ENCODE measurements around the gene GNAT2.

The GNAT2 gene

DNA sequence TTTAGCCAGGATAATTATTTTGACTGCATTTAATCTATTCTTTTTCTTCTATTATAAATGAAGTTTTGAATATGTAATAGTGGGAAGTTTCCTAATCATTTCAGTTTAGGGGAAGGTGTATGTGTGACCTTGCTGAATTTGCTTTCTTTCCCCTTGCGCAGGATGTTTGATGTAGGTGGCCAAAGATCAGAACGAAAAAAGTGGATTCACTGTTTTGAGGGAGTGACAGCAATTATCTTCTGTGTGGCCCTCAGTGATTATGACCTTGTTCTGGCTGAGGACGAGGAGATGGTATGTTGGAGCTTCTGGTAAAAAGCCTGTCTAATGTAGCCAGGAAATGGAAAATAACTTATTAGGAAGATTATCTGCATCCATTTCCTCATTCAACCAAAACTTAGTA lies 33.4 kb downstream of the GNAT2 start:
- H3K4me3 ChIP-seq (ENCODE audit: low read length): no peak overlapping the region
- no peak for TF ChIP-seq ZNF274 (IDR thresholded peaks at IDR 0.05; ENCODE audit: low read depth, low read length)

- no peak overlapping the region for H3K4me3 ChIP-seq (ENCODE audit: low read length)
- no peak for TF ChIP-seq ZNF274 (IDR thresholded peaks at IDR 0.05; ENCODE audit: low read depth, low read length)
These were observed 34.6 kb downstream of the GNAT2 start for GRCh38 chr1:109584766-109585165.

DNA sequence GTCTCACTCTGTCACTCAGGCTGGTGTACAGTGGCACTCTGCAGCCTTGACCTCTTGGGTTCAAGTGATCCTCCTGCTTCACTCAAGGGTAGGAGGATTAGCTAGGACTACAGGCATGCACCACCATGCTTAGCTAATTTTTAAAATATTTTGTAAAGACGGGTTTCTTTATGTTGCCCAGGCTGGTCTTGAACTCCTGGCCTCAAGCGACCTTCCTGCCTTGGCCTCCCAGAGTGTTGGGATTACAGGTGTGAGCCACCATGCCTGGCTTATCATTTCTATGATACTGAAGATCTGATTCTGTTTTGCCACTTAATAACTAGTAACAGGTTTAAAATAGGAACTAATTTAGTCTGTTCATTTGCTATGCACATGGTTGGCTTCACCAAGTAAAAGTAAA lies 37.4 kb downstream of the GNAT2 start:
- no peak for TF ChIP-seq ZNF274 (IDR thresholded peaks at IDR 0.05; ENCODE audit: low read depth, low read length)
- no peak overlapping the region for H3K4me3 ChIP-seq (ENCODE audit: low read length)

DNA sequence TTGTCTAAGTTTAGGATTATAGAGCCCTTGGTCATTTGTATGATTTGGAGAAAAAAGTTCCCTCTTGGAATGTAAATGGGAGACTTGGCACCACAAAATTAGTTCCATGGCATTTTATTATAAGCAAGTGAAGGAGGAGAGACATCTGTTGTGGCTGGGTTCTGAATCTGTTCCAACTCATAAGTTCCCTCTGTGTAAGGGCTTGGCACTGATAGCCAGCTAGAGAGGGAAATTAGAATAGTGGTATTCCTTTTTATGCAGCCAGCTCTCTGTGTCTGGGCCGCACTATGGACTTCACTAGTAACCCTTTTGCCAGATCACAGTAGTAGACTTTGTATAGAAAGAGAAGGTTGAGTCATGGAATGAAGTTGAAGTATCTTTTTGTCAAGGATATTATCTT lies 39.9 kb downstream of the GNAT2 start:
- TF ChIP-seq ZNF274 (IDR thresholded peaks at IDR 0.05; ENCODE audit: low read depth, low read length): no peak
- no peak overlapping the region for H3K4me3 ChIP-seq (ENCODE audit: low read length)

DNA sequence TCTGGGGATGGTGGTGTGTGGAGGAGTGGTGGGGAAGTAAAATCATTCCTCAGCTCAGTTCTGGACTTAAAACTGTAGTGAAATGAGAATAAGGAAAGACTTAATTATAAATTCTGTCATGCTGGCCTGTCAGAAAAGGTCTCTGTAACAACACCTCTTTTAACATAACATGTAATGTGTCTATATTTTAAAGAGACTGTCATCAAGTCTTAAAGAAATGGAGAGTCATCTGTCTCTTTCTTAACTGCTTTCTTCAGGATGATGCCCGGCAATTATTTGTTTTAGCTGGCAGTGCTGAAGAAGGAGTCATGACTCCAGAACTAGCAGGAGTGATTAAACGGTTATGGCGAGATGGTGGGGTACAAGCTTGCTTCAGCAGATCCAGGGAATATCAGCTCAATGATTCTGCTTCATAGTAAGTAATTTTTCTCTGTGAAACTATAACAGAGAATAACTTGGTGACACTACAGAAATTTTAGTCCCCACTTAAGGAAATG lies 40.4 kb downstream of the GNAT2 start:
- no peak for TF ChIP-seq ZNF274 (IDR thresholded peaks at IDR 0.05; ENCODE audit: low read depth, low read length)
- H3K4me3 ChIP-seq (ENCODE audit: low read length): no peak overlapping the region

GRCh38 chr1:109573785-109574184 lies 45.6 kb downstream of the GNAT2 start:
- no peak overlapping the region for H3K4me3 ChIP-seq (ENCODE audit: low read length)
- TF ChIP-seq ZNF274 (IDR thresholded peaks at IDR 0.05; ENCODE audit: low read depth, low read length): no peak

DNA sequence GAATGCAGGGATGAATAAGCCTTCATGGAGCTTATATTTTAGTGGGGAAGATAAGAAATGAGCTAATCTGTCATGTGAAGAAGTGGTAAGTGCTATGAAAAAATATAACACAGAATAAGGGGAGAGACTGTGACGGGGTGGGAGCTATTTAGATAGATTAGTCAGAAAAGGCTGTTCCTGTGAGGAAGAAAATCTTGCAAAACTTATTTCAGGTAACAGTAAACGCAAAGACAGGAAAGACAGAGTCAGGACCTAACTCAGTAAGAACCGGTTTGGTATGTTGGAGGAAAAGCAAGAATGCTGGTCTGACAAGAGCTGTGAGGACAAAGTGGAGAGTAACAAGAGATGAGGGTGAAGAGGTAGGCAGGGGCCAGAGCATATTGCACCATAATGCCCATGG lies 49.0 kb downstream of the GNAT2 start:
- no peak overlapping the region for H3K4me3 ChIP-seq (ENCODE audit: low read length)
- TF ChIP-seq ZNF274 (IDR thresholded peaks at IDR 0.05; ENCODE audit: low read depth, low read length): no peak

DNA sequence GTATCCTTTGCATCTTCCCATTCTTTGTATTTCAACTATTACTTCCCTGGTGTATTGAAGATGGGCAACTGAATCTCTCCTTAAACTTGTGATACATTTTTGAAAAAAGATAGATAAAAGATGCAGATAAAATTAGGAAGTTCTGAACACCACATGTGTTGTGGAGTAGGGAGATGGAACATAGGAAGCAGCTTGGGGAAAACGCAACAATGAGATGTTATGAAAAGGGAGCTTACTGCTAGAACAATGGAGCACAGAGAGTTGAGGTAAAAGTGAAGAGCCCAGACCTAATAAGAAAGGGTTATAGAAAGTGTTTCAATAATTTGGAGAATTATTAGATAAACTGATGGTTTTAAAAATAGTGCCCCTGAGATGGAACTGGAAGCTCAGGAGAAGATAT lies 50.1 kb downstream of the GNAT2 start:
- H3K4me3 ChIP-seq (ENCODE audit: low read length): no peak overlapping the region
- no peak for TF ChIP-seq ZNF274 (IDR thresholded peaks at IDR 0.05; ENCODE audit: low read depth, low read length)

GRCh38 chr1:109567877-109568672 lies 51.3 kb downstream of the GNAT2 start:
- no peak for TF ChIP-seq ZNF274 (IDR thresholded peaks at IDR 0.05; ENCODE audit: low read depth, low read length)
- H3K4me3 ChIP-seq (ENCODE audit: low read length): no peak overlapping the region

DNA sequence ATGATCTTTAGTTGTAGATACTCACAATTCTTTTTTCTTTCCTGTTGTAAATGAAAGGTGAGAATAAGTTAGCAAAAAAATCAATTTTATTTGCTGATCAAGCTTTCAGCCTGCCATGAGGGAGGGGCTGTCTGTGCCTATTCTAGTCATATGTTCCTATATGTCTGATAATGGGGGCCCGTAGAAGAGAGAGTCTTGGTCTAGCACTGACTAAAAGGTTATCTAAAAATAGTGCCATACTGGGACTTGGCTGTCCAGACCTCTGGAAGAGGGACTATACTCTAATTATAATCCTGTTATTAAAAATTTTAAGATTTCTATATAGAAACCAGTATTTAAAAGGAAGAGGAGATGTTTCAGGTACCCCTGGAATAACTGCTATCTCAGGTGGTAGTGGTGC lies 52.4 kb downstream of the GNAT2 start:
- TF ChIP-seq ZNF274 (IDR thresholded peaks at IDR 0.05; ENCODE audit: low read depth, low read length): no peak
- H3K4me3 ChIP-seq (ENCODE audit: low read length): no peak overlapping the region

DNA sequence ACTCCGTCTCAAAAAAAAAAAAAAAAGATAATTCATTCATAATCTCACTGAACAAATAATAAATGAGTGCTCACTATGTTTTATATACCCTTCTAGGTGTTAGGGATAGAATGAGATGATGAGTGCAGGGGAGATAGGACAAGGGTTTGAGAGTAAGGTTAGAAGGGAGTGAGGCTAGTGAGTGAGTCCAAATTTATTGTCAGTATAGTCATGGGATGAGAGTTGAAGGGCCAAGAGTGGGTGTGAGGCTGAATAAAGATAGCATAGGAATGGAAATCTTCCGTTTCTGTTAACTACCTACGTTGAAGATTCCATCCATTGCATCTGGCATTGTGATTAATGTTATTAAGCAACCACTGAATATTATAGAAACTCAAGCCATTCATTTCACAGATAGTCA lies 54.2 kb downstream of the GNAT2 start:
- no peak overlapping the region for H3K4me3 ChIP-seq (ENCODE audit: low read length)
- TF ChIP-seq ZNF274 (IDR thresholded peaks at IDR 0.05; ENCODE audit: low read depth, low read length): no peak

DNA sequence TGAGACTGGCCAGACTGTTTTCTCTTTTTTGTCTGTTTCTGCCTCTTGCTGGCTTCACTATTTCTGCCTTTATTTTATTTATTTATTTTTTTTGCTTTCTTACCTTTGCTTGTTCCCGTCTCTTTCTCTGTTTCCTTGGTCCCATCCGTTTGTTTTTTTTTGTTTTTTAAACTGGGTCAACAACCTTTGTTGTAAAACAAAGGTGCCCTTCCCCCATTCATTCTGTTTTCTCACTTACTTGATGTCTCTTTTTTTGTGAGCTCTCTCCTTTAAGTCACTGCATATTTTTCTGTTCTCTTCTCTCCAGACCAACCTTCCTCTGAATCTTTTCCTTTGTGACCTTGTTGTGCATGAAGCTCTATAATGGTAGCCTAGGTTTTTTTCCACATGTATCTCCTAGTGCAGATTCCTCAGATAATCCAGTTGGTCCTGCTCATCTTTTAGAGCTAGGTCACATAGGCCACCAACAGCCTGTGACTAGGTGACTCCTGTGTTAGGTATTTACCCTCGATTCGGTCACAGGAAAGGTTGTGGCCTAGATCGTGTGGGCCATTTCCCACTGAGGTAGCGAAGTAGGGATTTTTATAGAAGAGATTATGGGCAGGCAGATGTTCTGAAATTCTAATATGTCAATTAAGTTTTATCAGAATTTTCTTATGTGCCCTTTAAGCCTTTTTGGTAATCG lies 55.1 kb downstream of the GNAT2 start:
- H3K4me3 ChIP-seq (ENCODE audit: low read length): no peak overlapping the region
- no peak for TF ChIP-seq ZNF274 (IDR thresholded peaks at IDR 0.05; ENCODE audit: low read depth, low read length)

DNA sequence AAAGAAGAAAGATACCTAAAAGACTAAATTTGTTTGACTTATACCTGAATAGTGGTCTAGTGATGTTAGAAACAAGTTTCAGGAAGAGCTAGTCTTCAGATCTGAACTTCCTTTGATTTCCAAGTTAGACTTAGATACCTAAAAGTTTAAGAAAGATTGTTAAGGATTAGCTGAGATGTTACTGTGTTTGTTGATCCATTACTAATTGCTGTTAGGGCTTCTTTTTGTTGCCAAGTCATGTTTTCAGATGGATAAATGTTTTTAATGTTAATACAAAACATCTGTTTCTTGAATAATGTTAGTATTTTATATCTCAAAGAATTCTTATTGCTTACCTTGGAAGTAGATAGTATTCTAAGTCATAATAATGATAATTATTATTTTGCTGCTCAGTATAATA lies 59.4 kb downstream of the GNAT2 start:
- TF ChIP-seq ZNF274 (IDR thresholded peaks at IDR 0.05; ENCODE audit: low read depth, low read length): no peak
- H3K4me3 ChIP-seq (ENCODE audit: low read length): no peak overlapping the region

- TF ChIP-seq ZNF274 (IDR thresholded peaks at IDR 0.05; ENCODE audit: low read depth, low read length): no peak
- H3K4me3 ChIP-seq (ENCODE audit: low read length): no peak overlapping the region
These were observed 61.9 kb downstream of the GNAT2 start for GRCh38 chr1:109557520-109557919.

- no peak overlapping the region for H3K4me3 ChIP-seq (ENCODE audit: low read length)
- TF ChIP-seq ZNF274 (IDR thresholded peaks at IDR 0.05; ENCODE audit: low read depth, low read length): no peak
These were observed 62.9 kb downstream of the GNAT2 start for GRCh38 chr1:109556563-109556962.

Data from GM08714 (cell line).